Neural progenitor cell (in vitro differentiated cells): ENCODE results near the gene ARHGEF40.

Experiments
- EZH2 ChIP-seq: fragments of 200-600 bp; sonication (generic); IDR thresholded peaks from 2 replicates; pipeline ENCODE4 v1.6.1; 2017; ENCODE audit warnings: antibody characterized with exemption, mild to moderate bottlenecking, moderate library complexity
- EZH2phosphoT487 ChIP-seq: fragments of 200-600 bp; sonication (generic); IDR thresholded peaks from 2 replicates; pipeline ENCODE4 v1.6.1; 2017; ENCODE audit warnings: antibody characterized with exemption
- TF ChIP-seq, protein P1 (sequence below): fragments of 200-600 bp; sonication (generic); IDR thresholded peaks from 2 replicates; pipeline ENCODE4 v1.5.1; 2017; ENCODE audit warnings: antibody characterized with exemption, mild to moderate bottlenecking

DNA sequence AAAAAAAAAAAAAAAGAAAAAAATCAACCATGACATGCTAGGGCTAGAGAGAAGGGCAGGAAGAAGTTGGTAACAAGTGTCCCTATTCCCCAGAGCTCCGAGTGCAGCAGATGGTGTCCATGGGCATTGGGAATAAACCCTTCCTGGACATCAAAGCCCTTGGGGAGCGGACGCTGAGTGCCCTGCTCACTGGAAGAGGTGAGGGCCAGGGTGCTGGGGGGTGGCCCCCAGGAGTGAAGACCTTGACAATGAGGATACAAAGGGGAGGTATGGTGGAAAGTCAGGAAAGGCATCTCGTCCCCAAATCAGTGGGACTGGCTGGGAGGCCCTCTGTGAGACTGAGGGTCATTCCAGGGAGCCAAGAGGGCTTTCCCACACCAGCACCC, 16.8 kb downstream of the ARHGEF40 start:
- TF ChIP-seq, protein P1, sequence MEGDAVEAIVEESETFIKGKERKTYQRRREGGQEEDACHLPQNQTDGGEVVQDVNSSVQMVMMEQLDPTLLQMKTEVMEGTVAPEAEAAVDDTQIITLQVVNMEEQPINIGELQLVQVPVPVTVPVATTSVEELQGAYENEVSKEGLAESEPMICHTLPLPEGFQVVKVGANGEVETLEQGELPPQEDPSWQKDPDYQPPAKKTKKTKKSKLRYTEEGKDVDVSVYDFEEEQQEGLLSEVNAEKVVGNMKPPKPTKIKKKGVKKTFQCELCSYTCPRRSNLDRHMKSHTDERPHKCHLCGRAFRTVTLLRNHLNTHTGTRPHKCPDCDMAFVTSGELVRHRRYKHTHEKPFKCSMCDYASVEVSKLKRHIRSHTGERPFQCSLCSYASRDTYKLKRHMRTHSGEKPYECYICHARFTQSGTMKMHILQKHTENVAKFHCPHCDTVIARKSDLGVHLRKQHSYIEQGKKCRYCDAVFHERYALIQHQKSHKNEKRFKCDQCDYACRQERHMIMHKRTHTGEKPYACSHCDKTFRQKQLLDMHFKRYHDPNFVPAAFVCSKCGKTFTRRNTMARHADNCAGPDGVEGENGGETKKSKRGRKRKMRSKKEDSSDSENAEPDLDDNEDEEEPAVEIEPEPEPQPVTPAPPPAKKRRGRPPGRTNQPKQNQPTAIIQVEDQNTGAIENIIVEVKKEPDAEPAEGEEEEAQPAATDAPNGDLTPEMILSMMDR: no peak
- TF ChIP-seq EZH2phosphoT487 (no peak), EZH2 (no peak)
